GM13977 (cell line): ENCODE results near the gene CZIB.

Experiments
- DNase-seq: peaks from one replicate; pipeline ENCODE4 v3.0.0; 2012; ENCODE audit warnings: low spot score
- in situ Hi-C: fragments of 300-500 bp; cut with MboI; formaldehyde crosslinking; loops from one replicate; pipeline ENCODE4 v1.12.0; 2022; ENCODE audit warnings: low sequenced_read_pairs, low pct_unique_long_range_greater_than_20kb, mixed read lengths, inconsistent platforms; ENCODE audit not compliant: unreplicated experiment
- TF ChIP-seq, protein P1 (sequence below): IDR thresholded peaks from 2 replicates; pipeline ENCODE4 v1.5.1; 2012; ENCODE audit warnings: mild to moderate bottlenecking, control low read depth; ENCODE audit not compliant: insufficient read depth; ENCODE audit errors: extremely low read depth, missing control alignments

CZIB gene

GRCh38 chr1:53262000-53262399 is 41.6 kb upstream of the CZIB start:
- TF ChIP-seq, protein P1, sequence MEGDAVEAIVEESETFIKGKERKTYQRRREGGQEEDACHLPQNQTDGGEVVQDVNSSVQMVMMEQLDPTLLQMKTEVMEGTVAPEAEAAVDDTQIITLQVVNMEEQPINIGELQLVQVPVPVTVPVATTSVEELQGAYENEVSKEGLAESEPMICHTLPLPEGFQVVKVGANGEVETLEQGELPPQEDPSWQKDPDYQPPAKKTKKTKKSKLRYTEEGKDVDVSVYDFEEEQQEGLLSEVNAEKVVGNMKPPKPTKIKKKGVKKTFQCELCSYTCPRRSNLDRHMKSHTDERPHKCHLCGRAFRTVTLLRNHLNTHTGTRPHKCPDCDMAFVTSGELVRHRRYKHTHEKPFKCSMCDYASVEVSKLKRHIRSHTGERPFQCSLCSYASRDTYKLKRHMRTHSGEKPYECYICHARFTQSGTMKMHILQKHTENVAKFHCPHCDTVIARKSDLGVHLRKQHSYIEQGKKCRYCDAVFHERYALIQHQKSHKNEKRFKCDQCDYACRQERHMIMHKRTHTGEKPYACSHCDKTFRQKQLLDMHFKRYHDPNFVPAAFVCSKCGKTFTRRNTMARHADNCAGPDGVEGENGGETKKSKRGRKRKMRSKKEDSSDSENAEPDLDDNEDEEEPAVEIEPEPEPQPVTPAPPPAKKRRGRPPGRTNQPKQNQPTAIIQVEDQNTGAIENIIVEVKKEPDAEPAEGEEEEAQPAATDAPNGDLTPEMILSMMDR, result no peak
- in situ Hi-C loops, result no loop called here
- DNase-seq, result no peak

DNA sequence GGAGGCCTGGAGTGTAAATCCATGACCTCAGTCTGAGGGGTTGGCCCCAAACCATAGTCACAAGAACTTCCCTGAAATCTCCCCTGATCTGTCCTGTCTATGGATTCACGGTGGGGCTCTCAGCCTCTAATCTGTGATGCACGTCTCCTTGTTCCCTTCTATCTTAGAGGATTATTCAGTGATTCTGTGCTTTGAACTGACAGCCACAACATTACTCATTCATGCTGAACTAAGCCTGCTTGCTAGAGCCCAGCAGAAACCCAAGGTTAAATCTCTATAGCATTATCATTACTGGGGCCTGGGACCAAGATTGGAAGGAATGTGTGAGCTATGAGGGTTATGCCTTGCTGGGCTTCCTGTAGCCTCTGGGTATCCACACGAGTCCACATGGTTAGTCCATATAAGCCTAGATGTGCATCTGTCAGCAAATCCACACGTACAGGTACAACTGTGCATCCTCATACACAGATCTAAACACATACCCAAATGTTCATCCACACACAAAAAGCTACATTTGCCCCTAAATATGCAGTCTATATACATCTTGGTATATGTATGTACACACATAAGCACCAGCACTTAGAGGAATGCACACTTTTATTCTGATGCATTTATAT is 40.3 kb upstream of the CZIB start:
- DNase-seq, result no peak
- in situ Hi-C loops, result no loop called here
- TF ChIP-seq, protein P1, result no peak

DNA sequence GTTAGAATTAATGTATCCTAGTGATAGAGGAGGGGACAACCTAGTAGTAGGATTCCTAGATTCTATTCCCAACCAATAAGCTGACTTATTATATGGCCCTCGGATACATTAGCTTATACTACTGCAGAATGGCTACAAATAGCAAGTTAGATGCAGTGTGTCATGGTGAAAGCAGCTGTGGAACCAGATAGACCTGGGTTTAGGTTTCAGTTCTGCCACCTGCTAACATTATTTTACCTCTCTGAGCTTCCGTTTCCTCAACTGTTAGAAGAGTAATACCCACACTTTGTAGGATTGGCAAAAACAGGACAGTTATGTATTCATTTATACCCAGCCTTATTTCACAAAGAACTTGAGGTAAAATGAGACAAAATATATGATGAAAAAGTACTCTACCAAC is 39.5 kb upstream of the CZIB start:
- peak; percentile 26 for DNase-seq
- in situ Hi-C loops, result no loop called here

DNA sequence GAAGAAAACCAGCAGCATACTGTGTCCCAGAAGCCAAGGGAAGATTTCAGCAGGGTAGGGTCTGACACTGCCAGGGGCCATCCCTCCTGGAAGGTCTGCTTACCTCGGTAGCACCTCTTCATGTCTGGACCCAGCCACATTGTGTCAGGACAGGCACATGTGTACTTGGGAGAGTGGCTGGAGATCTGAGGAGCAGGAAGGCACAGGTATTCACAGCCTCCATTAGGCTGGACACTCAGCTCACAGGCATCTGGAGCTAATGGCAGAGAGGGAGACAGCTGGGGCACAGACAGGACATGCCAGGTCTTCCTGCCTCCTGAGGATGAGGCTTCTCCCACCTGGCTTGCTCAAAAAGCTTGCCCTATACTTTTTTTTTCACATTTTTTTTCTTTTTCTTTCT is 37.8 kb upstream of the CZIB start:
- no peak for DNase-seq
- in situ Hi-C loops, result no loop called here
- TF ChIP-seq, protein P1, result no peak

More for the DNA sequence above, 39.5 kb upstream of the CZIB start:
- TF ChIP-seq, protein P1, result no peak

DNA sequence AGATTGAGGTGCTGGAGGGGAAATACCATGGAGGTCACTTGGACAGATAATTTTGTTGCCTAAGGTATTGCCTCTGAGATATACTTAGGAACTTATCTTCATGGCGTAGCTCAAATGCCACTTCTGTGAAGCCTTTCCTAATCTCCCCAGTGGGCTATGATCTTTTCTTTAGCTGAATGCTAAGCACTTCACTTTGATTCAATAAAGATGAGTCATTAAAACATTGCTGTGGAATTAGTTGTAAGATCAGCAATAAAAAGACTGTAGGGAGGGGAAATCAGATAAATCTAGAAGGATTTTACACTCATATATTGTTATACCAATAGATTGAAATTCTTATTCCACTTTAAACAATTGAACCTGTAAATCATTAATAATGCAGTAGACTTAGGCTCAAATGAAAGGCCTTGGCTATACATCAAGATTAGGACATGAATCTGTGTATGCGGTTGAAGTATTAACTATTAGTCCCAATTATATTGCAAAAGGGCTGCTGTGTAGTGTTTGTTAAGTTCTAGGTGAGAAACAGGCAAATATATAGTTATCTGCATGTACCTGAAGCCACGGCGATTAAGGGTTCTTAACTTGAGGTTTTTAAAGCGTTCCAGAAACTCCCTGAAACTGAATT is 37.1 kb upstream of the CZIB start:
- in situ Hi-C loops, result no loop called here
- TF ChIP-seq, protein P1, result no peak
- DNase-seq, result no peak

DNA sequence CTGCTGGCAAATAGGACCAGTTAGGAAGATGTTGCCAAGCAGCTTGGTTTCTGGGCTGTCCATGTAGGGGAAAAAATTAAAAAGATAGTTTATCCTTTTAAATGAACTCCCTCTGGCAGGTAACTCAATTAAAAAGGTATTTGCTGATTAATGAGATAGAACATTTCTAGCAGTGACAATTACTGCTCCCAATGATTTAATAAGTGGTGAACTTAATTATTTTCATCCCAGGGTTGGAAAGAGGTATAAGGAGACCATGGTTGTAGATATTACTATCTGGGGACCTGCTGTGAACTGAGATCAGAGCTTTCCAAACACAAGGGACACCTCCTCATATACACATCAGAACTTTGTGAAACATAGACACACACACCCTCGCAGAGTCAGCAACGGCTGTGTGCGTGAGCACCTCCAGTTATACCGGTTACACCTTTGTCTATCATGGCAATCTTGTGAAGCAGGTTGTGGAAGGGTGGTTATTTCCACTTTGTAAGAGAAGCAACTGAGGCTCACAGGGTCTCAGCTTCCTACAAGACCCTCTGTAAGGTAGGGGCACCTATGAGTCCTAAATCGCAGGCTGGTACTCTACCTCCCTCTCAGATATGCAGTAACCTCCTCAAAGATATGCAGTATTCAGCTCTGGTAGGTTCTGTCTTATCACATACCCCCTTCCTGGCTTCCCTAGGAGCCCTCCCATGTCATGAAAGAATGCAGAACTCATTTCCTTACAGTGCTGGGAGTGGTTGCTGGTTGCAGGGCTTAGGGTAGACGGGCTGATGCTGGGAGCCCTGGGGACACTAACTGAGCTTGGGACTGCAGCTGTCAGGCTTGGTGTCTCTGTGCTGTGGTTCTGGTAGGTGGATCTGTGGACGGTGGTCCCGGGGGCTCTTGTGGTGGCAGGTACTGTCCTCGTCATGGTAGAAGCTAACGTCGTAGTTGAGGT is 36.3 kb upstream of the CZIB start:
- TF ChIP-seq, protein P1, result no peak
- in situ Hi-C loops, result no loop called here
- DNase-seq, result no peak
